ENCODE measurements around the gene CHAT. TPM values are rescaled to one million over a fixed set of nuclear protein-coding genes. Genes with fewer than 3 reads are reported as not detected.

The CHAT gene
- polyA plus RNA-seq, 2 of the 4 experiments (the other 2 are of a cell fraction) = not detected

DNA sequence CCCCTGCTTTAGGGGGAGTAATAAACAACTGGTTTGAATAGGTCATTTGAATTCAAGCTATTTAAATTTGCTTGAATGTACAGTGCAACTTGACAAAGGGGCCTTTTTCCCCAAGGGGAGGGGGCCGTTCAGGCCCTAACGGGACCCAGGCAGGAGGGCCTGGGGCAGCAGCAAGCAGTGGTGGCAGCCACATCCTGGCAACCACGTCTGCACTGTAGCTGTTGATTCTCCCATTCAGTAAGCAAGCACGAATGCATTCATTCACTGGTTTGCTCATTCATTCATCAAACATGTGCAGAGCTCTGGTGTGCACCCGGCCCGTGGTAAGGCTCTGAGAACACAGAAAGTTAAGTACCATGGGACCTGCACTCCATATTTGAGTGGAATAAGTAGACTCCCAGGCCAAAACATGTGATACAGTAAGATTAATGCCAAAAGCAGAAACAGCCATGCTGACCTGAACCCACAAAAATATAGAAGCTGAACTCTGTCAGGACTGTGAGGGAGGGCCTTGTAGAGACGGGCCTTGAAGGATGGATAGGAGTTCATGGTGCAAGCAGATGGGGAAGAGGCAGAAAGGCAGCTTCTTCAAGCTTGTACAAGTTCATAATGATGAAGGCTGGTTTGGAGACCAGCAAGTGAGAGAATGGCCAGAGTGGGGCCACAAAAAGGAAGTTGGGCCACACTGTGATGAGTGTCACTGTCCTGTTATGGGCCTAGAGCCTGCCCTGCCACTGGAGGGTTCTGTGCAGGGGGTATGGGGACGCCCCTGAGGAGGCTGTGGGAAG is 36.3 kb downstream of the CHAT start:
- H3K9me3 ChIP-seq = no peaks in the 10 kb centered on the region
- no peak overlapping the region for H3K4me2 ChIP-seq
- H3K27ac ChIP-seq = no peak overlapping the region
- H3K4me3 ChIP-seq = no peak overlapping the region
- WGBS (ENCODE audit: missing lambda C conversion rate) = 7% methylated on average over 7 of the region's 8 CpGs
- DNase-seq (ENCODE audit: low read depth in 1 of 2, low spot score in 1 of 2) = no peak
- H3K4me1 ChIP-seq = no peaks in the 10 kb centered on the region
- ATAC-seq = no peak
- no peak for FAIRE-seq
- ChIA-PET CTCF (interaction anchor here (0.5 to 1.3 kb wide), 3 partner anchors 146 to 575 kb away, joined by 3 to 4 read pairs (median 3); no protein-coding TSS in a partner anchor), POLR2A (no interaction called here)
- no peak for TF ChIP-seq RNF2 (IDR thresholded peaks at IDR 0.05; ENCODE audit: borderline replicate concordance, low read depth)
- TF ChIP-seq ZFP36 (IDR thresholded peaks at IDR 0.05; ENCODE audit: borderline replicate concordance, partially characterized antibody) = no peak
- no peak for TF ChIP-seq TFCP2L1 (CRISPR knock-in tag; IDR thresholded peaks at IDR 0.05)
- TF ChIP-seq ZSCAN20 (CRISPR knock-in tag; IDR thresholded peaks at IDR 0.05) = no peak
- TF ChIP-seq HDAC2 (IDR thresholded peaks at IDR 0.05) = no peak
- TF ChIP-seq, protein P1, sequence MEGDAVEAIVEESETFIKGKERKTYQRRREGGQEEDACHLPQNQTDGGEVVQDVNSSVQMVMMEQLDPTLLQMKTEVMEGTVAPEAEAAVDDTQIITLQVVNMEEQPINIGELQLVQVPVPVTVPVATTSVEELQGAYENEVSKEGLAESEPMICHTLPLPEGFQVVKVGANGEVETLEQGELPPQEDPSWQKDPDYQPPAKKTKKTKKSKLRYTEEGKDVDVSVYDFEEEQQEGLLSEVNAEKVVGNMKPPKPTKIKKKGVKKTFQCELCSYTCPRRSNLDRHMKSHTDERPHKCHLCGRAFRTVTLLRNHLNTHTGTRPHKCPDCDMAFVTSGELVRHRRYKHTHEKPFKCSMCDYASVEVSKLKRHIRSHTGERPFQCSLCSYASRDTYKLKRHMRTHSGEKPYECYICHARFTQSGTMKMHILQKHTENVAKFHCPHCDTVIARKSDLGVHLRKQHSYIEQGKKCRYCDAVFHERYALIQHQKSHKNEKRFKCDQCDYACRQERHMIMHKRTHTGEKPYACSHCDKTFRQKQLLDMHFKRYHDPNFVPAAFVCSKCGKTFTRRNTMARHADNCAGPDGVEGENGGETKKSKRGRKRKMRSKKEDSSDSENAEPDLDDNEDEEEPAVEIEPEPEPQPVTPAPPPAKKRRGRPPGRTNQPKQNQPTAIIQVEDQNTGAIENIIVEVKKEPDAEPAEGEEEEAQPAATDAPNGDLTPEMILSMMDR (IDR thresholded peaks at IDR 0.05) = no peak
- TF ChIP-seq, protein P2, sequence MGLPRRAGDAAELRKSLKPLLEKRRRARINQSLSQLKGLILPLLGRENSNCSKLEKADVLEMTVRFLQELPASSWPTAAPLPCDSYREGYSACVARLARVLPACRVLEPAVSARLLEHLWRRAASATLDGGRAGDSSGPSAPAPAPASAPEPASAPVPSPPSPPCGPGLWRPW (IDR thresholded peaks at IDR 0.05) = no peak
- TF ChIP-seq, protein P3, sequence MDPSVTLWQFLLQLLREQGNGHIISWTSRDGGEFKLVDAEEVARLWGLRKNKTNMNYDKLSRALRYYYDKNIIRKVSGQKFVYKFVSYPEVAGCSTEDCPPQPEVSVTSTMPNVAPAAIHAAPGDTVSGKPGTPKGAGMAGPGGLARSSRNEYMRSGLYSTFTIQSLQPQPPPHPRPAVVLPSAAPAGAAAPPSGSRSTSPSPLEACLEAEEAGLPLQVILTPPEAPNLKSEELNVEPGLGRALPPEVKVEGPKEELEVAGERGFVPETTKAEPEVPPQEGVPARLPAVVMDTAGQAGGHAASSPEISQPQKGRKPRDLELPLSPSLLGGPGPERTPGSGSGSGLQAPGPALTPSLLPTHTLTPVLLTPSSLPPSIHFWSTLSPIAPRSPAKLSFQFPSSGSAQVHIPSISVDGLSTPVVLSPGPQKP (IDR thresholded peaks at IDR 0.05; ENCODE audit: low read depth, low read length) = no peak
- no peak for TF ChIP-seq GATA3 (IDR thresholded peaks at IDR 0.05; ENCODE audit: borderline replicate concordance)
- TF ChIP-seq FOSB (CRISPR knock-in tag; IDR thresholded peaks at IDR 0.05) = no peak
- TF ChIP-seq EHF (CRISPR knock-in tag; IDR thresholded peaks at IDR 0.05) = no peak
- TF ChIP-seq HOXA7 (CRISPR knock-in tag; IDR thresholded peaks at IDR 0.05) = no peak

DNA sequence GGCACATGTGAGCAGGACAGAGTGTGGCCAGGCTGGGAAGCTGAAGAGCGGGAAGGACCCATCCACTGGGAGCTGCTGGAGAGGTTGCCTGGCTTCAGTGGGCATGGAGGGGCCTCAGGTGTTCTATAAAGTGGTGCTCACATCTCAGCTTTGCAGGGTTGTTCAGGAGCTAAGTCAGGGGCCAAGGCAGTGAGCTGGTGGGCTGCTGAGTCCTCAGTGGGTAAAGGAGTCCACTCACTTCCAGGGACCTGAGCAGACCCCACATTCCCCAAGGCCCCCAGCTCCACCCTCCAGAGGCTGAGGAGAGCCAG is 36.8 kb downstream of the CHAT start:
- Histone ChIP-seq H3K9me3 (no peaks in the 10 kb centered on the region), H3K27ac (no peak overlapping the region), H3K4me1 (no peaks in the 10 kb centered on the region), H3K4me3 (no peak overlapping the region), H3K4me2 (no peak overlapping the region)
- POLR2A ChIA-PET = no interaction called here
- no peak for ATAC-seq
- WGBS (ENCODE audit: missing lambda C conversion rate) = 56% methylated on average over 1 of the region's 1 CpG
- TF ChIP-seq, protein P1 (IDR thresholded peaks at IDR 0.05) = no peak
- CTCF ChIA-PET = interaction anchor here (0.5 to 1.3 kb wide), 4 partner anchors 56 to 574 kb away, joined by 3 to 4 read pairs (median 3); no protein-coding TSS in a partner anchor
- no peak for FAIRE-seq
- no peak for DNase-seq (ENCODE audit: low read depth in 1 of 2, low spot score in 1 of 2)

DNA sequence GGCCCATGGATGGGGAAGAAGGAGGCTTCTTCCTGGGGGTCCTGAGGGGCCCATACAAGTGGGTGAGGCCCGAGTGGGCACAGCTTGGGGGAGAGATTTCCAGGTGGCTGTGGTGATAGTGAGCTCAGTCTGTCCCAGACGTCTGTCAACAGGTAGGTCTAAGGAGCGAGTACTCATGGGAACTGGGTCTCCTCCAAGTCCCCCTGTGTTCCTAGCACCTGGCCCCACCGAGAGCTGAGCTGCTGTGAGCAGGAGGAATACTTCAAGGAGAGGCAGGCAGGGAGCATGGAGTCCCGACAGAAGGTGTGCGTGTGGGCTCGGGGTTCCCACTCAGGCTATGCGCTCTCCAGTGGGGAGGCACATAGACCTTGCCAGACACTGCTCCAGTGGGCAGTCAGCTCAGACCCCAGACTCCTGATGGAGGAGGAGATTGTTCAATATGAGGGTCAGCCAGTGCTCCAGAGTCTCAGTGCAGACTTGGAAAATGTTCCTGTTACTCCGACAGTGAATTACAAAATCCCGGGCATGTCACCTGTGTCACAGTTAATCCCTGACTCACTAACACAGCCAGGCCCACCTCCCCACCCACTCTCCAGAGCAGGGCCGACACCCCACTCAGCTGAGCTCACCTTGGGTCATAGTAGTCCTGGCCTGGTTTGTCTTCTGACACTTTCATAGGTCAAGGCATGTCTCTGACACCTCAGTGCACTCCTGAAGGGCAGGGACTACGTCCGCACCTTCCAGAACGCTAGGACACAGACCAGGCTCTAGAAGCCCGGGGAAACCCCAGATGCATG is 37.4 kb downstream of the CHAT start:
- DNase-seq (ENCODE audit: low read depth in 1 of 2, low spot score in 1 of 2) (no peak), FAIRE-seq (no peak), ATAC-seq (no peak)
- POLR2A ChIA-PET = no interaction called here
- CTCF ChIA-PET = interaction anchor here (1.2 kb wide), 1 partner anchor 56 kb away, joined by 3 read pairs; no protein-coding TSS in a partner anchor
- Histone ChIP-seq H3K4me1 (no peaks in the 10 kb centered on the region), H3K4me3 (no peak overlapping the region), H3K27ac (no peak overlapping the region), H3K4me2 (no peak overlapping the region), H3K9me3 (no peaks in the 10 kb centered on the region)
- 40% methylated on average over 13 of the region's 15 CpGs for WGBS (ENCODE audit: missing lambda C conversion rate)
- TF ChIP-seq, protein P4, sequence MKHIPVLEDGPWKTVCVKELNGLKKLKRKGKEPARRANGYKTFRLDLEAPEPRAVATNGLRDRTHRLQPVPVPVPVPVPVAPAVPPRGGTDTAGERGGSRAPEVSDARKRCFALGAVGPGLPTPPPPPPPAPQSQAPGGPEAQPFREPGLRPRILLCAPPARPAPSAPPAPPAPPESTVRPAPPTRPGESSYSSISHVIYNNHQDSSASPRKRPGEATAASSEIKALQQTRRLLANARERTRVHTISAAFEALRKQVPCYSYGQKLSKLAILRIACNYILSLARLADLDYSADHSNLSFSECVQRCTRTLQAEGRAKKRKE (CRISPR knock-in tag; IDR thresholded peaks at IDR 0.05; ENCODE audit: low read depth) = no peak
- no peak for TF ChIP-seq EHF (CRISPR knock-in tag; IDR thresholded peaks at IDR 0.05)
- TF ChIP-seq, protein P5, sequence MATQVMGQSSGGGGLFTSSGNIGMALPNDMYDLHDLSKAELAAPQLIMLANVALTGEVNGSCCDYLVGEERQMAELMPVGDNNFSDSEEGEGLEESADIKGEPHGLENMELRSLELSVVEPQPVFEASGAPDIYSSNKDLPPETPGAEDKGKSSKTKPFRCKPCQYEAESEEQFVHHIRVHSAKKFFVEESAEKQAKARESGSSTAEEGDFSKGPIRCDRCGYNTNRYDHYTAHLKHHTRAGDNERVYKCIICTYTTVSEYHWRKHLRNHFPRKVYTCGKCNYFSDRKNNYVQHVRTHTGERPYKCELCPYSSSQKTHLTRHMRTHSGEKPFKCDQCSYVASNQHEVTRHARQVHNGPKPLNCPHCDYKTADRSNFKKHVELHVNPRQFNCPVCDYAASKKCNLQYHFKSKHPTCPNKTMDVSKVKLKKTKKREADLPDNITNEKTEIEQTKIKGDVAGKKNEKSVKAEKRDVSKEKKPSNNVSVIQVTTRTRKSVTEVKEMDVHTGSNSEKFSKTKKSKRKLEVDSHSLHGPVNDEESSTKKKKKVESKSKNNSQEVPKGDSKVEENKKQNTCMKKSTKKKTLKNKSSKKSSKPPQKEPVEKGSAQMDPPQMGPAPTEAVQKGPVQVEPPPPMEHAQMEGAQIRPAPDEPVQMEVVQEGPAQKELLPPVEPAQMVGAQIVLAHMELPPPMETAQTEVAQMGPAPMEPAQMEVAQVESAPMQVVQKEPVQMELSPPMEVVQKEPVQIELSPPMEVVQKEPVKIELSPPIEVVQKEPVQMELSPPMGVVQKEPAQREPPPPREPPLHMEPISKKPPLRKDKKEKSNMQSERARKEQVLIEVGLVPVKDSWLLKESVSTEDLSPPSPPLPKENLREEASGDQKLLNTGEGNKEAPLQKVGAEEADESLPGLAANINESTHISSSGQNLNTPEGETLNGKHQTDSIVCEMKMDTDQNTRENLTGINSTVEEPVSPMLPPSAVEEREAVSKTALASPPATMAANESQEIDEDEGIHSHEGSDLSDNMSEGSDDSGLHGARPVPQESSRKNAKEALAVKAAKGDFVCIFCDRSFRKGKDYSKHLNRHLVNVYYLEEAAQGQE (IDR thresholded peaks at IDR 0.05) = no peak
- no peak for TF ChIP-seq POLR2A (IDR thresholded peaks at IDR 0.05; ENCODE audit: low read length)
- no peak for TF ChIP-seq RAD21 (conservative IDR thresholded peaks at IDR 0.05 in 1 of 2, IDR thresholded peaks at IDR 0.05 in 1 of 2)
- no peak for TF ChIP-seq CHD4 (IDR thresholded peaks at IDR 0.05; ENCODE audit: borderline replicate concordance)
- TF ChIP-seq, protein P3 (IDR thresholded peaks at IDR 0.05; ENCODE audit: low read depth, low read length) = no peak
- no peak for TF ChIP-seq HOXA7 (CRISPR knock-in tag; IDR thresholded peaks at IDR 0.05)
- no peak for TF ChIP-seq FOSB (CRISPR knock-in tag; IDR thresholded peaks at IDR 0.05)

All from A549 (cell line).